IMR-90 (cell line): Measurements from ENCODE around the gene FBXL4. TPM values are rescaled to one million over a fixed set of nuclear protein-coding genes. Genes with fewer than 3 reads are reported as not detected.

Source experiments
- ATAC-seq: fragments of 200-7000 bp; cut with Tn5 transposase; 2 replicates; pipeline ENCODE4 v1.9.1; 2020; ENCODE audit warnings: low read depth, mild to moderate bottlenecking, moderate library complexity
- BruUV-seq: library from RNA; stranded (reverse); fragments of 400-500 nt; replicated peaks from 2 replicates; lab custom pipeline; 2021; lab: Mats Ljungman, UMichigan
- CTCF ChIA-PET: fragments of 300-600 bp; formaldehyde crosslinking; extraction: SDS; loops from one replicate; lab custom pipeline; 2021; ENCODE audit warnings: antibody characterized with exemption; lab: Yijun Ruan, JAX
- POLR2A ChIA-PET: fragments of 300-600 bp; sonication (Branson Sonifier 250); formaldehyde crosslinking; loops from one replicate; lab custom pipeline; 2022; ENCODE audit warnings: antibody characterized with exemption; ENCODE audit not compliant: unreplicated experiment; lab: Charles Lee
- DNase-seq: peaks from one replicate; pipeline ENCODE4 v3.0.0; 2013
- H2AFZ ChIP-seq: replicated peaks from 2 replicates; pipeline ENCODE3; 2013; ENCODE audit warnings: low read length, mild to moderate bottlenecking; ENCODE audit not compliant: poor library complexity
- H2AK5ac ChIP-seq: 2 replicates; pipeline ENCODE4 v1.6.1; 2013; ENCODE audit warnings: low read depth, low read length, inconsistent platforms
- H2AK9ac ChIP-seq: replicated peaks from 2 replicates; pipeline ENCODE3; 2013; ENCODE audit warnings: mild to moderate bottlenecking, low read depth, low read length, moderate library complexity; ENCODE audit not compliant: poor library complexity
- H2BK120ac ChIP-seq: 2 replicates; pipeline ENCODE4 v1.6.1; 2013; ENCODE audit warnings: low read depth, low read length, inconsistent platforms
- H2BK15ac ChIP-seq: 3 replicates; pipeline ENCODE4 v1.6.1; 2013; ENCODE audit warnings: low read depth, low read length, inconsistent platforms
- H2BK20ac ChIP-seq: 2 replicates; pipeline ENCODE4 v1.6.1; 2013; ENCODE audit warnings: low read depth, mild to moderate bottlenecking, inconsistent platforms, low read length, moderate library complexity
- H2BK5ac ChIP-seq: 2 replicates; pipeline ENCODE4 v1.6.1; 2013; ENCODE audit warnings: mild to moderate bottlenecking, low read depth, low read length, inconsistent platforms; ENCODE audit not compliant: poor library complexity, severe bottlenecking
- H3K14ac ChIP-seq: replicated peaks from 2 replicates; pipeline ENCODE4 v1.6.1; 2013; ENCODE audit warnings: low read depth, low read length, inconsistent platforms
- H3K18ac ChIP-seq: 2 replicates; pipeline ENCODE4 v1.6.1; 2013; ENCODE audit warnings: low read depth, low read length, control low read depth
- H3K23ac ChIP-seq: 2 replicates; pipeline ENCODE4 v1.6.1; 2013; ENCODE audit warnings: low read depth, low read length, inconsistent platforms
- H3K27ac ChIP-seq: 2 replicates; pipeline ENCODE4 v1.5.1; 2013; ENCODE audit warnings: mild to moderate bottlenecking, control low read depth, low read length; ENCODE audit not compliant: insufficient read depth
- H3K27me3 ChIP-seq: 2 replicates; pipeline ENCODE4 v1.6.1; 2013; ENCODE audit warnings: low read length; ENCODE audit not compliant: control insufficient read depth, insufficient read depth
- H3K36me3 ChIP-seq: 2 replicates; pipeline ENCODE4 v1.6.1; 2013; ENCODE audit warnings: low read length, mixed read lengths; ENCODE audit not compliant: control insufficient read depth, insufficient read depth
- H3K4ac ChIP-seq: 2 replicates; pipeline ENCODE4 v1.6.1; 2013; ENCODE audit warnings: low read depth, low read length, inconsistent platforms
- H3K4me1 ChIP-seq: 2 replicates; pipeline ENCODE4 v1.6.1; 2013; ENCODE audit warnings: low read length, mixed read lengths; ENCODE audit not compliant: control insufficient read depth, insufficient read depth
- H3K4me2 ChIP-seq: 2 replicates; pipeline ENCODE4 v1.6.1; 2013; ENCODE audit warnings: low read depth, mild to moderate bottlenecking, control low read depth, low read length, moderate library complexity
- H3K4me3 ChIP-seq: 2 replicates; pipeline ENCODE4 v1.5.1; 2013; ENCODE audit warnings: low read depth, mild to moderate bottlenecking, control low read depth, low read length, moderate library complexity; ENCODE audit not compliant: insufficient read depth
- H3K56ac ChIP-seq: 2 replicates; pipeline ENCODE4 v1.6.1; 2013; ENCODE audit warnings: low read length, inconsistent platforms; ENCODE audit not compliant: insufficient read depth; ENCODE audit errors: extremely low read depth
- H3K79me1 ChIP-seq, 2 experiments: 2 replicates each; pipeline ENCODE4 v1.6.1; 2013; ENCODE audit warnings: low read length in 2 of 2, inconsistent platforms in 1 of 2, low read depth in 1 of 2
- H3K9ac ChIP-seq: 2 replicates; pipeline ENCODE4 v1.6.1; 2013; ENCODE audit warnings: low read depth, low read length, control low read depth
- H3K9me1 ChIP-seq: 2 replicates; pipeline ENCODE4 v1.6.1; 2013; ENCODE audit warnings: low read length, inconsistent platforms; ENCODE audit not compliant: insufficient read depth
- H3K9me3 ChIP-seq: 2 replicates; pipeline ENCODE4 v1.6.1; 2013; ENCODE audit warnings: low read length; ENCODE audit not compliant: control insufficient read depth, insufficient read depth
- H4K20me1 ChIP-seq: 2 replicates; pipeline ENCODE4 v1.6.1; 2013; ENCODE audit warnings: low read length, inconsistent platforms; ENCODE audit not compliant: insufficient read depth
- H4K5ac ChIP-seq: 2 replicates; pipeline ENCODE4 v1.6.1; 2013; ENCODE audit warnings: mild to moderate bottlenecking, low read depth, low read length, control low read depth
- H4K8ac ChIP-seq, 2 experiments: 2 replicates each; pipeline ENCODE4 v1.6.1; 2013; ENCODE audit warnings: low read depth in 2 of 2, low read length in 2 of 2, control low read depth in 1 of 2, inconsistent platforms in 1 of 2
- H4K91ac ChIP-seq: 2 replicates; pipeline ENCODE4 v1.6.1; 2013; ENCODE audit warnings: low read depth, low read length, inconsistent platforms; ENCODE audit not compliant: insufficient read depth
- BHLHE40 ChIP-seq: fragments of 150-350 bp; IDR thresholded peaks from 2 replicates; pipeline ENCODE4 v1.6.1; 2016; ENCODE audit warnings: mild to moderate bottlenecking, low read depth, low read length
- CEBPB ChIP-seq: IDR thresholded peaks from 2 replicates; pipeline ENCODE4 v1.6.1; 2012; ENCODE audit warnings: low read depth, low read length, improper control_type of control experiment
- FOS ChIP-seq: fragments of 150-350 bp; IDR thresholded peaks from 2 replicates; pipeline ENCODE4 v1.6.1; 2016; ENCODE audit warnings: low read depth, low read length
- MAFK ChIP-seq: IDR thresholded peaks from 2 replicates; pipeline ENCODE4 v1.6.1; 2012; ENCODE audit warnings: low read depth, low read length, improper control_type of control experiment
- MAZ ChIP-seq: IDR thresholded peaks from 2 replicates; pipeline ENCODE4 v1.6.1; 2012; ENCODE audit warnings: low read depth, mild to moderate bottlenecking, low read length, improper control_type of control experiment, moderate library complexity, borderline replicate concordance
- POLR2A ChIP-seq: IDR thresholded peaks from 2 replicates; pipeline ENCODE4 v1.6.1; 2012; ENCODE audit warnings: mild to moderate bottlenecking, low read depth, low read length
- RAD21 ChIP-seq: IDR thresholded peaks from 2 replicates; pipeline ENCODE4 v1.6.1; 2012; ENCODE audit warnings: low read length, improper control_type of control experiment
- WGBS, 2 experiments: methylation state at CpG; one replicate each; pipeline versions ENCODE4 v1.1.5 to v1.1.7; 2013; ENCODE audit warnings: missing lambda C conversion rate in 2 of 2; ENCODE audit not compliant: insufficient read length in 1 of 2; ENCODE audit errors: extremely low coverage in 2 of 2; 5-methylcytosine and 5-hydroxymethylcytosine counted together
- dilution Hi-C: fragments of 300-500 bp; cut with HindIII; formaldehyde crosslinking; loops from one replicate; pipeline ENCODE4 v1.14.3; 2018; ENCODE audit warnings: low sequenced_read_pairs; ENCODE audit not compliant: unreplicated experiment
- in situ Hi-C: fragments of 300-500 bp; cut with MboI; formaldehyde crosslinking; loops from 3 replicates; pipeline ENCODE4 v1.14.3; 2019; ENCODE audit warnings: low sequenced_read_pairs, inconsistent platforms, mixed read lengths
- intact Hi-C: fragments of 100-400 bp; cut with micrococcal nuclease; formaldehyde crosslinking; loops from 2 replicates; pipeline ENCODE4 v1.10.0; 2022
- polyA plus RNA-seq, 3 experiments: library from polyadenylated mRNA; depleted of rRNA; stranded (reverse); fragments of >200 nt; gene quantifications; 2 replicates each; pipeline ENCODE4 v1.2.3, GENCODE V29; 2012; ENCODE audit warnings: low replicate concordance in 1 of 3
- total RNA-seq: library from RNA; depleted of rRNA; stranded (reverse); fragments of >200 nt; gene quantifications from 2 replicates; pipeline ENCODE4 v1.2.3, GENCODE V29; 2012
- TF ChIP-seq, protein P1 (sequence below): fragments of 150-350 bp; IDR thresholded peaks from 2 replicates; pipeline ENCODE4 v1.6.1; 2017; ENCODE audit warnings: mild to moderate bottlenecking, antibody characterized with exemption, low read length, low read depth
- TF ChIP-seq, protein P2 (sequence below): conservative IDR thresholded peaks from 2 replicates; pipeline ENCODE4 v1.5.1; 2012; ENCODE audit warnings: mild to moderate bottlenecking, low read depth, low read length, improper control_type of control experiment

The FBXL4 gene
- total and polyA plus RNA-seq, 2 of the 4 experiments (the other 2 are of a cell fraction): 7.8 to 17.6 TPM

DNA sequence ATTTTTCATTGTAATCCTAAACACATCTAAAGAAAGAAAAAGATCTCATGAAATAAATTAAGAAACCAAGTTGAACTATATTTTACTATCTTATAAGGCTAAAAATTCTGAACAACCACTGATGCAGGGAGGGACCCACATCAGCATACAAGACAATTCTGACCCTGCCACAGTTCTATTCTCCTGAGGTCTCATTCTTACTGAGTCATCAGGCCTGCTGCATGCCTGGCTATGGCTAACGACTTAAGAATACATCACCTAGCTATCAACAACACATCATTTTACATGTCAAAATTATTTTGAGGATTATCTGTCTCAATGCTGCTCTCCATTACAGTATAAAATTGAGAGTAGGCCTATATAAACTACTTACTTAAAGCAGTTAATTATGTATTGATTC, 52.9 kb downstream of the FBXL4 start:
- in situ Hi-C loops: no loop called here
- no peak overlapping the region for H2AK9ac ChIP-seq
- no peak overlapping the region for H2BK120ac ChIP-seq
- H4K8ac ChIP-seq: no peak overlapping the region
- DNase-seq (peak; percentile 4), ATAC-seq (no peak)
- no TSS peak for BruUV-seq
- H2AK5ac ChIP-seq: no peak overlapping the region
- no peak overlapping the region for H2BK15ac ChIP-seq
- H3K79me1 ChIP-seq: no peaks in the 10 kb centered on the region
- no peak overlapping the region for H3K27ac ChIP-seq
- no peak overlapping the region for H3K4ac ChIP-seq
- H4K5ac ChIP-seq: no peak overlapping the region
- H2BK20ac ChIP-seq: no peak overlapping the region
- no peak overlapping the region for H3K4me2 ChIP-seq
- H4K20me1 ChIP-seq: no peaks in the 10 kb centered on the region
- dilution Hi-C loops: no loop called here
- intact Hi-C loops: no loop called here
- peaks cover 3% of the 10 kb centered on the region; the same call in 1 of the 2 replicates for H3K36me3 ChIP-seq
- no CpG with 5 or more reads among the region's 1 CpG for WGBS, 2 experiments
- H3K18ac ChIP-seq: no peak overlapping the region
- H2BK5ac ChIP-seq: no peak overlapping the region
- no peaks in the 10 kb centered on the region for H3K27me3 ChIP-seq
- H4K91ac ChIP-seq: no peak overlapping the region
- no peak overlapping the region for H3K56ac ChIP-seq
- no peaks in the 10 kb centered on the region for H3K9me1 ChIP-seq
- H3K23ac ChIP-seq: no peak overlapping the region
- CTCF ChIA-PET: no interaction called here
- no peaks in the 10 kb centered on the region for H3K4me1 ChIP-seq
- no peak overlapping the region for H2AFZ ChIP-seq
- no peaks in the 10 kb centered on the region for H3K9me3 ChIP-seq
- no peak overlapping the region for H3K14ac ChIP-seq
- no peak overlapping the region for H3K9ac ChIP-seq
- POLR2A ChIA-PET: no interaction called here
- no peak for TF ChIP-seq MAFK
- TF ChIP-seq, protein P1, sequence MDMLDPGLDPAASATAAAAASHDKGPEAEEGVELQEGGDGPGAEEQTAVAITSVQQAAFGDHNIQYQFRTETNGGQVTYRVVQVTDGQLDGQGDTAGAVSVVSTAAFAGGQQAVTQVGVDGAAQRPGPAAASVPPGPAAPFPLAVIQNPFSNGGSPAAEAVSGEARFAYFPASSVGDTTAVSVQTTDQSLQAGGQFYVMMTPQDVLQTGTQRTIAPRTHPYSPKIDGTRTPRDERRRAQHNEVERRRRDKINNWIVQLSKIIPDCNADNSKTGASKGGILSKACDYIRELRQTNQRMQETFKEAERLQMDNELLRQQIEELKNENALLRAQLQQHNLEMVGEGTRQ: no peak
- no peak for TF ChIP-seq FOS
- no peak for TF ChIP-seq CEBPB
- TF ChIP-seq BHLHE40: no peak
- TF ChIP-seq, protein P2, sequence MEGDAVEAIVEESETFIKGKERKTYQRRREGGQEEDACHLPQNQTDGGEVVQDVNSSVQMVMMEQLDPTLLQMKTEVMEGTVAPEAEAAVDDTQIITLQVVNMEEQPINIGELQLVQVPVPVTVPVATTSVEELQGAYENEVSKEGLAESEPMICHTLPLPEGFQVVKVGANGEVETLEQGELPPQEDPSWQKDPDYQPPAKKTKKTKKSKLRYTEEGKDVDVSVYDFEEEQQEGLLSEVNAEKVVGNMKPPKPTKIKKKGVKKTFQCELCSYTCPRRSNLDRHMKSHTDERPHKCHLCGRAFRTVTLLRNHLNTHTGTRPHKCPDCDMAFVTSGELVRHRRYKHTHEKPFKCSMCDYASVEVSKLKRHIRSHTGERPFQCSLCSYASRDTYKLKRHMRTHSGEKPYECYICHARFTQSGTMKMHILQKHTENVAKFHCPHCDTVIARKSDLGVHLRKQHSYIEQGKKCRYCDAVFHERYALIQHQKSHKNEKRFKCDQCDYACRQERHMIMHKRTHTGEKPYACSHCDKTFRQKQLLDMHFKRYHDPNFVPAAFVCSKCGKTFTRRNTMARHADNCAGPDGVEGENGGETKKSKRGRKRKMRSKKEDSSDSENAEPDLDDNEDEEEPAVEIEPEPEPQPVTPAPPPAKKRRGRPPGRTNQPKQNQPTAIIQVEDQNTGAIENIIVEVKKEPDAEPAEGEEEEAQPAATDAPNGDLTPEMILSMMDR: no peak
- TF ChIP-seq MAZ: no peak
- no peak for TF ChIP-seq RAD21
- TF ChIP-seq POLR2A: no peak
- no peak overlapping the region for H3K4me3 ChIP-seq
